ENCODE measurements around the gene SCYGR1. TPM values are rescaled to one million over a fixed set of nuclear protein-coding genes. Genes with fewer than 3 reads are reported as not detected.

Gene SCYGR1
- total RNA-seq, 6 experiments from 2014 or later = not detected

DNA sequence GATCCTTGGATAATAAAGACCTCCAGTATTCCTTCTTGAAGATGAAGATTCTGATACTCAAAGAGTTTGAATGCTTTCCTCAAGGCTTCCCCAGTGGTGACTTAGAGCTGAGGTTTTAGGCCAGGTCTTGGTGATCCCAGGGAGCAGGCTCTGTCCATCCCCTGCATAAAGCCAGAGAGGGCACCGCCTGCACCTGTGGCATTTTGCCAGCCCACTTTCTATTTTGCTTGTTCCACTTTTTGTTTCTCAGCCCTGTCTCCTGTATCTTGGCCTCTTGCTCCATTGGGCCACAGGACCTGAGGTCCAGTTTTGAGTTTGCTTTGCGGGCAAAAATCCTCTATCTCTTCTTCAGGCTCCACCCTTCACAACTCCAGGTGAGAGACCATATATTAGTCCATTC lies 6.7 kb upstream of the SCYGR1 start:
- H3K9me3 Mint-ChIP-seq = no peaks in the 10 kb centered on the region
- H3K27ac Mint-ChIP-seq = no peak overlapping the region
- no peak overlapping the region for H3K4me3 Mint-ChIP-seq
- DNase-seq = no peak
- TF ChIP-seq, protein P1, sequence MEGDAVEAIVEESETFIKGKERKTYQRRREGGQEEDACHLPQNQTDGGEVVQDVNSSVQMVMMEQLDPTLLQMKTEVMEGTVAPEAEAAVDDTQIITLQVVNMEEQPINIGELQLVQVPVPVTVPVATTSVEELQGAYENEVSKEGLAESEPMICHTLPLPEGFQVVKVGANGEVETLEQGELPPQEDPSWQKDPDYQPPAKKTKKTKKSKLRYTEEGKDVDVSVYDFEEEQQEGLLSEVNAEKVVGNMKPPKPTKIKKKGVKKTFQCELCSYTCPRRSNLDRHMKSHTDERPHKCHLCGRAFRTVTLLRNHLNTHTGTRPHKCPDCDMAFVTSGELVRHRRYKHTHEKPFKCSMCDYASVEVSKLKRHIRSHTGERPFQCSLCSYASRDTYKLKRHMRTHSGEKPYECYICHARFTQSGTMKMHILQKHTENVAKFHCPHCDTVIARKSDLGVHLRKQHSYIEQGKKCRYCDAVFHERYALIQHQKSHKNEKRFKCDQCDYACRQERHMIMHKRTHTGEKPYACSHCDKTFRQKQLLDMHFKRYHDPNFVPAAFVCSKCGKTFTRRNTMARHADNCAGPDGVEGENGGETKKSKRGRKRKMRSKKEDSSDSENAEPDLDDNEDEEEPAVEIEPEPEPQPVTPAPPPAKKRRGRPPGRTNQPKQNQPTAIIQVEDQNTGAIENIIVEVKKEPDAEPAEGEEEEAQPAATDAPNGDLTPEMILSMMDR (IDR thresholded peaks at IDR 0.05) = no peak
- 0 out of 2 replicates have a peak, but pooled peaks cover 4% of the 10 kb centered on the region for H3K36me3 Mint-ChIP-seq (ENCODE audit: low read depth)
- peaks cover 7% of the 10 kb centered on the region for H3K4me1 Mint-ChIP-seq (ENCODE audit: low read depth)
- no peaks in the 10 kb centered on the region; the same call in 1 of the 2 replicates for H3K27me3 Mint-ChIP-seq (ENCODE audit: insufficient read depth)

- DNase-seq = no peak
- H3K36me3 Mint-ChIP-seq (ENCODE audit: low read depth) = peaks cover 9% of the 10 kb centered on the region; the same call in 1 of the 2 replicates
- no peak overlapping the region for H3K4me3 Mint-ChIP-seq
- H3K27ac Mint-ChIP-seq = no peak overlapping the region; the same call in 1 of the 2 replicates
- peaks cover 5% of the 10 kb centered on the region; the same call in 1 of the 2 replicates for H3K9me3 Mint-ChIP-seq
- peaks cover 16% of the 10 kb centered on the region for H3K4me1 Mint-ChIP-seq (ENCODE audit: low read depth)
- TF ChIP-seq, protein P1 (IDR thresholded peaks at IDR 0.05) = no peak
- no peaks in the 10 kb centered on the region; the same call in 1 of the 2 replicates for H3K27me3 Mint-ChIP-seq (ENCODE audit: insufficient read depth)
Observed at GRCh38 chr2:227390468-227391256, 2.9 kb upstream of the SCYGR1 start.

- peaks cover 9% of the 10 kb centered on the region; the same call in 1 of the 2 replicates for H3K36me3 Mint-ChIP-seq (ENCODE audit: low read depth)
- H3K27me3 Mint-ChIP-seq (ENCODE audit: insufficient read depth) = no peaks in the 10 kb centered on the region; the same call in 1 of the 2 replicates
- H3K27ac Mint-ChIP-seq = no peak overlapping the region
- DNase-seq = no peak
- no peak overlapping the region for H3K4me3 Mint-ChIP-seq
- TF ChIP-seq, protein P1 (IDR thresholded peaks at IDR 0.05) = no peak
- H3K4me1 Mint-ChIP-seq (ENCODE audit: low read depth) = peaks cover 16% of the 10 kb centered on the region
- peaks cover 5% of the 10 kb centered on the region; the same call in 1 of the 2 replicates for H3K9me3 Mint-ChIP-seq
Observed at GRCh38 chr2:227389661-227390060, 1.9 kb upstream of the SCYGR1 start.

- no peaks in the 10 kb centered on the region; the same call in 1 of the 2 replicates for H3K27me3 Mint-ChIP-seq (ENCODE audit: insufficient read depth)
Observed at GRCh38 chr2:227389231-227389630, 1.5 kb upstream of the SCYGR1 start.

DNA sequence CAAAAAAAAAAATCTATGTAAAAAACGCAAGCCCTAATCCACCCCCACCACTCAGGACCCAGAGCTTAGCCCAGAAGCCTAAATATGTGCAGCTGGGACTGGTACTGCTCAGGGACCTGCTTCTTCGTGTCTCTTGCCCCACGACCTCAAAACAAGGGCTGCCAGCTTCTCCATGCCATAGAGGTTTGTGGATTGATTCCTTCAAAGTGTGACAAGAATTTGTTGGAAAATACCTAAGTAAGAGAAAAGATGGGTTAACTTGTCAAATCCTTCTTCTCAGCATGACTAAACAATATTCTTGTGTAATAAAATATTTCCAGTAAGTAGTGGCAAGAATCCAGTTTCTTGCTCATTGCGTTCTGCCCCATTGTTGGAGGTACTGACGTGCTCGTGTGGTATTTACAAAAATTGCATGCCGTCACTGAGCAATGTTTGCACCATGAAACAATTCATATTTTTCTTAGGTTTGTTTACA lies 825 bp upstream of the SCYGR1 start:
- Mint-ChIP-seq H3K27me3 (ENCODE audit: insufficient read depth) (no peaks in the 10 kb centered on the region; the same call in 1 of the 2 replicates), H3K27ac (peak overlapping the region; percentile 91), H3K9me3 (peaks cover 5% of the 10 kb centered on the region; the same call in 1 of the 2 replicates)

More at GRCh38 chr2:227389231-227389630, 1.5 kb upstream of the SCYGR1 start:
- no peak overlapping the region for H3K4me3 Mint-ChIP-seq
- peaks cover 5% of the 10 kb centered on the region; the same call in 1 of the 2 replicates for H3K9me3 Mint-ChIP-seq
- H3K27ac Mint-ChIP-seq = no peak overlapping the region
- H3K4me1 Mint-ChIP-seq (ENCODE audit: low read depth) = peaks cover 16% of the 10 kb centered on the region
- TF ChIP-seq, protein P1 (IDR thresholded peaks at IDR 0.05) = no peak
- DNase-seq = no peak
- H3K36me3 Mint-ChIP-seq (ENCODE audit: low read depth) = peaks cover 9% of the 10 kb centered on the region; the same call in 1 of the 2 replicates

More for the DNA sequence above, 825 bp upstream of the SCYGR1 start:
- peak; percentile 90 for DNase-seq
- peaks cover 16% of the 10 kb centered on the region for H3K4me1 Mint-ChIP-seq (ENCODE audit: low read depth)
- TF ChIP-seq, protein P1 (IDR thresholded peaks at IDR 0.05) = no peak
- peaks cover 9% of the 10 kb centered on the region; the same call in 1 of the 2 replicates for H3K36me3 Mint-ChIP-seq (ENCODE audit: low read depth)
- peak overlapping the region; percentile 57; the same call in 1 of the 2 replicates for H3K4me3 Mint-ChIP-seq

All from HFFc6 (cell line).